GM23338 (cell line): ENCODE measurements around the gene GPR176. TPM values are rescaled to one million over a fixed set of nuclear protein-coding genes. Genes with fewer than 3 reads are reported as not detected.

Experiments used
- ATAC-seq: fragments of 200-7000 bp; cut with Tn5 transposase; 3 replicates; pipeline ENCODE4 v1.9.1; 2020
- DNase-seq: peaks from one replicate; pipeline ENCODE4 v3.0.0-alpha.2; 2015; ENCODE audit warnings: low spot score
- H2AFZ ChIP-seq: fragments of 200-600 bp; sonication (generic); 2 replicates; pipeline ENCODE4 v1.8.0; 2016; ENCODE audit warnings: antibody characterized with exemption, mild to moderate bottlenecking, moderate library complexity
- H3F3A ChIP-seq: fragments of 200-600 bp; sonication (generic); replicated peaks from 2 replicates; pipeline ENCODE4 v1.8.0; 2017; ENCODE audit warnings: antibody characterized with exemption, mixed run types, low read depth
- H3K27ac ChIP-seq: fragments of 200-600 bp; sonication (generic); 2 replicates; pipeline ENCODE4 v1.6.1; 2016; ENCODE audit warnings: low read depth
- H3K27me3 ChIP-seq: fragments of 200-600 bp; sonication (generic); 2 replicates; pipeline ENCODE4 v1.8.0; 2016; ENCODE audit warnings: mild to moderate bottlenecking, mixed run types, moderate library complexity; ENCODE audit not compliant: insufficient read depth
- H3K36me3 ChIP-seq: fragments of 200-600 bp; sonication (generic); 2 replicates; pipeline ENCODE4 v1.8.0; 2016; ENCODE audit warnings: mild to moderate bottlenecking; ENCODE audit not compliant: insufficient read depth
- H3K4me1 ChIP-seq: fragments of 200-600 bp; sonication (generic); 2 replicates; pipeline ENCODE4 v1.8.0; 2016; ENCODE audit warnings: mild to moderate bottlenecking, moderate library complexity; ENCODE audit not compliant: insufficient read depth
- H3K4me2 ChIP-seq: fragments of 200-600 bp; sonication (generic); 2 replicates; pipeline ENCODE4 v1.7.1; 2017; ENCODE audit warnings: mixed run types
- H3K4me3 ChIP-seq: fragments of 200-600 bp; sonication (generic); 2 replicates; pipeline ENCODE4 v1.6.1; 2016; ENCODE audit warnings: mixed run types
- H3K79me2 ChIP-seq: fragments of 200-600 bp; sonication (generic); replicated peaks from 2 replicates; pipeline ENCODE4 v1.8.0; 2017; ENCODE audit warnings: mild to moderate bottlenecking; ENCODE audit not compliant: insufficient read depth
- H3K9me2 ChIP-seq: fragments of 200-600 bp; sonication (generic); 2 replicates; pipeline ENCODE4 v1.8.0; 2017; ENCODE audit not compliant: insufficient read depth
- H4K20me1 ChIP-seq: fragments of 200-600 bp; sonication (generic); replicated peaks from 2 replicates; pipeline ENCODE4 v1.8.0; 2017; ENCODE audit warnings: mild to moderate bottlenecking; ENCODE audit not compliant: insufficient read depth
- H3K27ac Mint-ChIP-seq: 2 replicates; pipeline ENCODE4 v1.8.0; 2020; ENCODE audit warnings: inconsistent platforms, mild to moderate bottlenecking, moderate library complexity, mixed read lengths
- H3K27me3 Mint-ChIP-seq: 3 replicates; pipeline ENCODE4 v1.8.0; 2022; ENCODE audit warnings: low read depth, mild to moderate bottlenecking, moderate library complexity, mixed read lengths, inconsistent platforms; ENCODE audit not compliant: insufficient read depth, poor library complexity
- H3K36me3 Mint-ChIP-seq: 3 replicates; pipeline ENCODE4 v1.8.0; 2021; ENCODE audit warnings: low read depth, mild to moderate bottlenecking, inconsistent platforms, moderate library complexity, mixed read lengths
- H3K4me1 Mint-ChIP-seq: 3 replicates; pipeline ENCODE4 v1.8.0; 2020; ENCODE audit warnings: mild to moderate bottlenecking, inconsistent platforms, mixed read lengths
- H3K4me3 Mint-ChIP-seq: 3 replicates; pipeline ENCODE4 v1.8.0; 2021; ENCODE audit warnings: moderate library complexity, mild to moderate bottlenecking, inconsistent platforms, mixed read lengths
- H3K9me3 Mint-ChIP-seq: 3 replicates; pipeline ENCODE4 v1.8.0; 2020; ENCODE audit warnings: moderate library complexity, mild to moderate bottlenecking, inconsistent platforms, mixed read lengths
- CREB1 ChIP-seq: fragments of 250-450 bp; sonication (Bioruptor Pico); IDR thresholded peaks from 2 replicates; pipeline ENCODE4 v1.5.0; 2020; ENCODE audit warnings: low read depth, mild to moderate bottlenecking, moderate library complexity
- CTCF ChIP-seq, 2 experiments: fragments of 200-600 bp in 1 of 2; sonication (generic) in 1 of 2; conservative IDR thresholded peaks; 2 replicates each; pipeline versions ENCODE4 v1.5.1 to v1.6.1; 2016 to 2017; ENCODE audit warnings: antibody characterized with exemption in 2 of 2, low read depth in 2 of 2, mild to moderate bottlenecking in 2 of 2, moderate library complexity in 1 of 2
- EZH2phosphoT487 ChIP-seq: fragments of 200-600 bp; sonication (generic); IDR thresholded peaks from one replicate; pipeline ENCODE4 v1.8.1; 2018; ENCODE audit warnings: antibody characterized with exemption; ENCODE audit not compliant: unreplicated experiment
- JUNB ChIP-seq: IDR thresholded peaks from one replicate; pipeline ENCODE4 v1.6.1; 2016; ENCODE audit warnings: antibody characterized with exemption; ENCODE audit not compliant: unreplicated experiment
- NANOG ChIP-seq: IDR thresholded peaks from 2 replicates; pipeline ENCODE4 v1.6.1; 2016; ENCODE audit warnings: antibody characterized with exemption, borderline replicate concordance
- STAT1 ChIP-seq: IDR thresholded peaks from one replicate; pipeline ENCODE4 v1.6.1; 2016; ENCODE audit warnings: antibody characterized with exemption; ENCODE audit not compliant: unreplicated experiment
- polyA plus RNA-seq: library from polyadenylated mRNA; unstranded; fragments of >200 nt; fragmentation: Nextera tagmentation; extraction: Ambion mirVana; gene quantifications from 2 replicates; pipeline ENCODE4 v1.2.1, GENCODE V29; 2016
- total RNA-seq: library from RNA; depleted of rRNA; stranded (reverse); fragments of >200 nt; shearing (Covaris generic); gene quantifications from 2 replicates; pipeline ENCODE4 v1.2.3, GENCODE V29; 2014
- TF ChIP-seq, protein P1 (sequence below): IDR thresholded peaks from one replicate; pipeline ENCODE4 v1.6.1; 2018; ENCODE audit warnings: antibody characterized with exemption; ENCODE audit not compliant: unreplicated experiment
- TF ChIP-seq, protein P2 (sequence below): fragments of 250-450 bp; sonication (Bioruptor Pico); IDR thresholded peaks from 2 replicates; pipeline ENCODE4 v1.5.0; 2020; ENCODE audit warnings: mild to moderate bottlenecking, moderate library complexity

The GPR176 gene
- total and polyA plus RNA-seq, 2 experiments from 2014 or later, result 60.0 to 248 TPM

GRCh38 chr15:39942753-39943150 is 22.7 kb upstream of the GPR176 start:
- H3K27ac ChIP-seq, result peak overlapping the region; percentile 16; the same call in 1 of the 2 replicates
- H3F3A ChIP-seq, result no peaks in the 10 kb centered on the region
- no peak overlapping the region for H2AFZ ChIP-seq
- ATAC-seq (peak; percentile 57), DNase-seq (no peak)
- Mint-ChIP-seq H3K9me3 (no peaks in the 10 kb centered on the region), H3K4me1 (peaks cover 34% of the 10 kb centered on the region), H3K27me3 (no peaks in the 10 kb centered on the region), H3K4me3 (no peak overlapping the region), H3K36me3 (peaks cover 80% of the 10 kb centered on the region), H3K27ac (peak overlapping the region; percentile 71)
- H4K20me1 ChIP-seq, result 0 out of 2 replicates have a peak, but pooled peaks cover 3% of the 10 kb centered on the region
- H3K4me2 ChIP-seq, result no peak overlapping the region
- peaks cover 14% of the 10 kb centered on the region for H3K4me1 ChIP-seq
- no peak for TF ChIP-seq NANOG
- TF ChIP-seq, protein P1, sequence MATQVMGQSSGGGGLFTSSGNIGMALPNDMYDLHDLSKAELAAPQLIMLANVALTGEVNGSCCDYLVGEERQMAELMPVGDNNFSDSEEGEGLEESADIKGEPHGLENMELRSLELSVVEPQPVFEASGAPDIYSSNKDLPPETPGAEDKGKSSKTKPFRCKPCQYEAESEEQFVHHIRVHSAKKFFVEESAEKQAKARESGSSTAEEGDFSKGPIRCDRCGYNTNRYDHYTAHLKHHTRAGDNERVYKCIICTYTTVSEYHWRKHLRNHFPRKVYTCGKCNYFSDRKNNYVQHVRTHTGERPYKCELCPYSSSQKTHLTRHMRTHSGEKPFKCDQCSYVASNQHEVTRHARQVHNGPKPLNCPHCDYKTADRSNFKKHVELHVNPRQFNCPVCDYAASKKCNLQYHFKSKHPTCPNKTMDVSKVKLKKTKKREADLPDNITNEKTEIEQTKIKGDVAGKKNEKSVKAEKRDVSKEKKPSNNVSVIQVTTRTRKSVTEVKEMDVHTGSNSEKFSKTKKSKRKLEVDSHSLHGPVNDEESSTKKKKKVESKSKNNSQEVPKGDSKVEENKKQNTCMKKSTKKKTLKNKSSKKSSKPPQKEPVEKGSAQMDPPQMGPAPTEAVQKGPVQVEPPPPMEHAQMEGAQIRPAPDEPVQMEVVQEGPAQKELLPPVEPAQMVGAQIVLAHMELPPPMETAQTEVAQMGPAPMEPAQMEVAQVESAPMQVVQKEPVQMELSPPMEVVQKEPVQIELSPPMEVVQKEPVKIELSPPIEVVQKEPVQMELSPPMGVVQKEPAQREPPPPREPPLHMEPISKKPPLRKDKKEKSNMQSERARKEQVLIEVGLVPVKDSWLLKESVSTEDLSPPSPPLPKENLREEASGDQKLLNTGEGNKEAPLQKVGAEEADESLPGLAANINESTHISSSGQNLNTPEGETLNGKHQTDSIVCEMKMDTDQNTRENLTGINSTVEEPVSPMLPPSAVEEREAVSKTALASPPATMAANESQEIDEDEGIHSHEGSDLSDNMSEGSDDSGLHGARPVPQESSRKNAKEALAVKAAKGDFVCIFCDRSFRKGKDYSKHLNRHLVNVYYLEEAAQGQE, result no peak
- TF ChIP-seq EZH2phosphoT487, result no peak
- TF ChIP-seq CTCF (conservative IDR thresholded peaks at IDR 0.05; ENCODE audit: low read depth in 2 of 2), result no peak
- no peak for TF ChIP-seq JUNB
- no peak for TF ChIP-seq STAT1
- H3K36me3 ChIP-seq, result peaks cover 53% of the 10 kb centered on the region; the same call in 1 of the 2 replicates
- no peaks in the 10 kb centered on the region for H3K27me3 ChIP-seq
- H3K4me3 ChIP-seq, result no peak overlapping the region
- peaks cover 38% of the 10 kb centered on the region for H3K79me2 ChIP-seq
- no peaks in the 10 kb centered on the region for H3K9me2 ChIP-seq

- peaks cover 36% of the 10 kb centered on the region for H3K4me1 Mint-ChIP-seq
- no peak overlapping the region for H2AFZ ChIP-seq
- no peak overlapping the region for H3K4me3 Mint-ChIP-seq
- peak overlapping the region; percentile 71 for H3K27ac Mint-ChIP-seq
- H4K20me1 ChIP-seq, result 0 out of 2 replicates have a peak, but pooled peaks cover 3% of the 10 kb centered on the region
- H3K4me1 ChIP-seq, result peaks cover 14% of the 10 kb centered on the region
- no peak overlapping the region for H3K4me2 ChIP-seq
- H3K27ac ChIP-seq, result peak overlapping the region; percentile 16; the same call in 1 of the 2 replicates
- H3K4me3 ChIP-seq, result no peak overlapping the region
- no peaks in the 10 kb centered on the region for H3K27me3 Mint-ChIP-seq
- H3K79me2 ChIP-seq, result peaks cover 43% of the 10 kb centered on the region
- no peaks in the 10 kb centered on the region for H3K9me2 ChIP-seq
- DNase-seq (peak; percentile 62), ATAC-seq (peak; percentile 31; the same call in 1 of the 3 replicates)
- H3F3A ChIP-seq, result no peaks in the 10 kb centered on the region
- H3K36me3 ChIP-seq, result peaks cover 53% of the 10 kb centered on the region; the same call in 1 of the 2 replicates
- no peaks in the 10 kb centered on the region for H3K27me3 ChIP-seq
- no peaks in the 10 kb centered on the region for H3K9me3 Mint-ChIP-seq
- H3K36me3 Mint-ChIP-seq, result peaks cover 78% of the 10 kb centered on the region
- no peak for TF ChIP-seq STAT1
- no peak for TF ChIP-seq CREB1 (CRISPR knock-in tag)
- TF ChIP-seq, protein P2, sequence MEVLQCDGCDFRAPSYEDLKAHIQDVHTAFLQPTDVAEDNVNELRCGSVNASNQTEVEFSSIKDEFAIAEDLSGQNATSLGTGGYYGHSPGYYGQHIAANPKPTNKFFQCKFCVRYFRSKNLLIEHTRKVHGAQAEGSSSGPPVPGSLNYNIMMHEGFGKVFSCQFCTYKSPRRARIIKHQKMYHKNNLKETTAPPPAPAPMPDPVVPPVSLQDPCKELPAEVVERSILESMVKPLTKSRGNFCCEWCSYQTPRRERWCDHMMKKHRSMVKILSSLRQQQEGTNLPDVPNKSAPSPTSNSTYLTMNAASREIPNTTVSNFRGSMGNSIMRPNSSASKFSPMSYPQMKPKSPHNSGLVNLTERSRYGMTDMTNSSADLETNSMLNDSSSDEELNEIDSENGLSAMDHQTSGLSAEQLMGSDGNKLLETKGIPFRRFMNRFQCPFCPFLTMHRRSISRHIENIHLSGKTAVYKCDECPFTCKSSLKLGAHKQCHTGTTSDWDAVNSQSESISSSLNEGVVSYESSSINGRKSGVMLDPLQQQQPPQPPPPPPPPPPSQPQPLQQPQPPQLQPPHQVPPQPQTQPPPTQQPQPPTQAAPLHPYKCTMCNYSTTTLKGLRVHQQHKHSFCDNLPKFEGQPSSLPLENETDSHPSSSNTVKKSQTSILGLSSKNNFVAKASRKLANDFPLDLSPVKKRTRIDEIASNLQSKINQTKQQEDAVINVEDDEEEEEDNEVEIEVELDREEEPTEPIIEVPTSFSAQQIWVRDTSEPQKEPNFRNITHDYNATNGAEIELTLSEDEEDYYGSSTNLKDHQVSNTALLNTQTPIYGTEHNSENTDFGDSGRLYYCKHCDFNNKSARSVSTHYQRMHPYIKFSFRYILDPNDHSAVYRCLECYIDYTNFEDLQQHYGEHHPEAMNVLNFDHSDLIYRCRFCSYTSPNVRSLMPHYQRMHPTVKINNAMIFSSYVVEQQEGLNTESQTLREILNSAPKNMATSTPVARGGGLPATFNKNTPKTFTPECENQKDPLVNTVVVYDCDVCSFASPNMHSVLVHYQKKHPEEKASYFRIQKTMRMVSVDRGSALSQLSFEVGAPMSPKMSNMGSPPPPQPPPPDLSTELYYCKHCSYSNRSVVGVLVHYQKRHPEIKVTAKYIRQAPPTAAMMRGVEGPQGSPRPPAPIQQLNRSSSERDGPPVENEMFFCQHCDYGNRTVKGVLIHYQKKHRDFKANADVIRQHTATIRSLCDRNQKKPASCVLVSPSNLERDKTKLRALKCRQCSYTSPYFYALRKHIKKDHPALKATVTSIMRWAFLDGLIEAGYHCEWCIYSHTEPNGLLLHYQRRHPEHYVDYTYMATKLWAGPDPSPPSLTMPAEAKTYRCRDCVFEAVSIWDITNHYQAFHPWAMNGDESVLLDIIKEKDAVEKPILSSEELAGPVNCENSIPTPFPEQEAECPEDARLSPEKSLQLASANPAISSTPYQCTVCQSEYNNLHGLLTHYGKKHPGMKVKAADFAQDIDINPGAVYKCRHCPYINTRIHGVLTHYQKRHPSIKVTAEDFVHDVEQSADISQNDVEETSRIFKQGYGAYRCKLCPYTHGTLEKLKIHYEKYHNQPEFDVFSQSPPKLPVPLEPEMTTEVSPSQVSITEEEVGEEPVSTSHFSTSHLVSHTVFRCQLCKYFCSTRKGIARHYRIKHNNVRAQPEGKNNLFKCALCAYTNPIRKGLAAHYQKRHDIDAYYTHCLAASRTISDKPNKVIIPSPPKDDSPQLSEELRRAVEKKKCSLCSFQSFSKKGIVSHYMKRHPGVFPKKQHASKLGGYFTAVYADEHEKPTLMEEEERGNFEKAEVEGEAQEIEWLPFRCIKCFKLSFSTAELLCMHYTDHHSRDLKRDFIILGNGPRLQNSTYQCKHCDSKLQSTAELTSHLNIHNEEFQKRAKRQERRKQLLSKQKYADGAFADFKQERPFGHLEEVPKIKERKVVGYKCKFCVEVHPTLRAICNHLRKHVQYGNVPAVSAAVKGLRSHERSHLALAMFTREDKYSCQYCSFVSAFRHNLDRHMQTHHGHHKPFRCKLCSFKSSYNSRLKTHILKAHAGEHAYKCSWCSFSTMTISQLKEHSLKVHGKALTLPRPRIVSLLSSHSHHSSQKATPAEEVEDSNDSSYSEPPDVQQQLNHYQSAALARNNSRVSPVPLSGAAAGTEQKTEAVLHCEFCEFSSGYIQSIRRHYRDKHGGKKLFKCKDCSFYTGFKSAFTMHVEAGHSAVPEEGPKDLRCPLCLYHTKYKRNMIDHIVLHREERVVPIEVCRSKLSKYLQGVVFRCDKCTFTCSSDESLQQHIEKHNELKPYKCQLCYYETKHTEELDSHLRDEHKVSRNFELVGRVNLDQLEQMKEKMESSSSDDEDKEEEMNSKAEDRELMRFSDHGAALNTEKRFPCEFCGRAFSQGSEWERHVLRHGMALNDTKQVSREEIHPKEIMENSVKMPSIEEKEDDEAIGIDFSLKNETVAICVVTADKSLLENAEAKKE (CRISPR knock-in tag), result no peak
Observed at GRCh38 chr15:39942101-39942752, 22.2 kb upstream of the GPR176 start.
